ENCODE data around the gene SPATA13.
"Not testable (repeated sequence)": the region's sequence is repeated elsewhere in the genome, so short reads cannot be mapped to it uniquely, and the experiment has no call there.

SPATA13 gene

DNA sequence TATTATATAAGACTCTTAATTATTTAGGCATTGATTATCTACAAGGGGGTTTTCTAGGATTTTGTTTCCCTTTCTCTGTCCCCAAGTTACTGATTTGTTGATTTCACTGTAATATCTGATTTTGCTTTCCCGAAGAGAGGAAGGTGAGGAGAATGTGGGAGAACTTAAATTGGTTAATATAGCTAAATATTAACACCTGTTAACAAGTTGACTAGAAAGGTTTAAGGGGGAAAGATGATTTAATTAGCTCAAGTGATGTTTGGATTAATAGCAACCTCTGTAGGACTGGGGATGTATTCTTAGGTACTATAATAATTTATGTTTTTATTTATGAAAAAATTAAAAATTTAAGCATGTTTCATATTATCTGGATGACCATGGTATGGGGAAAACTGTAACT is 35.1 kb downstream of the SPATA13 start:
- no peak for DNase-seq (ENCODE audit: low read depth, low spot score)

DNA sequence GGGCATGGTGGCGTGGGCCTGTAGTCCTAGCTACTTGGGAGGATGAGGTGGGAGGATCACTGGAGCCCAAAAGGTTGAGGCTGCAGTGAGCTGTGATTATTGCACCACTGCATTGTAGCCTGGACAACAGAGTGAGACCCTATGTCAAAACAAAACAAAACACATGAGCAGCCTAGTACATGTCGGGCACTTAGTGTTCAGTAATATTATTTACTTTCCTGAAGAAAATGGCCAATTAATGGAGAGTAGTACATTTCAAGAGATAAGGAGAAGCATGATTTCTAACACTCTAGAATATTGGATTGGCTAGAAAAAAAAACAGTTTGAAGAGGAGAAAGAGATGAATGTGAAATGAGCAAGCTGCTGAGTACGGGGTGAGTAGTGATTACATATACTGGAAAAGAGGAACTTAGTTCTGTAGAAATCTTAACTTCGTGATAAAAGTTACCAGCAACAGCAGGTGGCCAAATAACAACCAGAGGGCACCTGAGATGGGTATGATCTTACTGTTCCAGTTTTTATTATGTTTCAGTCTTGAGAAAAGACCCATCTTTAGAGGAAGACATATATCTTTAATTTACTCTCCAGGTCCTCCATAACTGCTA is 36.2 kb downstream of the SPATA13 start:
- no peak for DNase-seq (ENCODE audit: low read depth, low spot score)

DNA sequence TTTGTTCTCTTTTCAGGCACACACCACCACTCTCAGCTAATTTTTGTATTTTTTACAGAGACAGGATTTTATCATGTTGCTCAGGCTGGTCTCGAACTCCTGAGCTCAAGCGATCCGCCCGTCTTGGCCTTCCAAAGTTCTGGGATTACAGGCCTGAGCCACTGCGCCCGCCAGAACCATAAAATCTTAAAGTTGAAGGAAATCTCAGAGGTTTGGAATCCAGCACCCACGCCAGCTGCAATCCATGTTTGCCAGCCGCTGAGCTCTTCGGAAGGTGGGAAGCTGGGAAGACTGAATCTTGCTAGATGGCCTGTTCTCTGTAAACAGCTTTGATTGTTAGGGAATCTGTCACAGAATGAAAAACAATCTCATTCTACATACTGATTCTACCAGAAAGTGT is 38.5 kb downstream of the SPATA13 start:
- no peak for DNase-seq (ENCODE audit: low read depth, low spot score)

DNA sequence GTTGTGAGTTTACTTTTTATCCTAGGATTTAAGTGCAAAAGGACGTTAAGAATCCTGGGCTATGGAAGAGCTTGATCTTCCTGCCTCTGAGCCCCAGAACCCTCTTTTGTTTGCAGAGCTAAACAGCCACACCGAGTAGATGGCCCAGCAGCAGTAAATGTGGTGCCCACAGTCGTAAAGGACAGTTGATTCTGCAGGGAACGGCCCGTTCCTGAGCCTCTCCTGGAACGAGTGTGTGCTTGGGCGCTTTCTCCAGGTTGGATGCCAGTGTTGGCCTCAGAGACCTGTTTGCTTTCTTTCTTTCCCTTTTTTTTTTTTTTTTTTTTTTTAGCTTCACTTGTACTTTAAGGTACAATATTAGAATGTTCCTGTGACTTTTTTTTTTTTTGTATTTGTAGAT is 41.7 kb downstream of the SPATA13 start:
- DNase-seq (ENCODE audit: low read depth, low spot score): no peak

DNA sequence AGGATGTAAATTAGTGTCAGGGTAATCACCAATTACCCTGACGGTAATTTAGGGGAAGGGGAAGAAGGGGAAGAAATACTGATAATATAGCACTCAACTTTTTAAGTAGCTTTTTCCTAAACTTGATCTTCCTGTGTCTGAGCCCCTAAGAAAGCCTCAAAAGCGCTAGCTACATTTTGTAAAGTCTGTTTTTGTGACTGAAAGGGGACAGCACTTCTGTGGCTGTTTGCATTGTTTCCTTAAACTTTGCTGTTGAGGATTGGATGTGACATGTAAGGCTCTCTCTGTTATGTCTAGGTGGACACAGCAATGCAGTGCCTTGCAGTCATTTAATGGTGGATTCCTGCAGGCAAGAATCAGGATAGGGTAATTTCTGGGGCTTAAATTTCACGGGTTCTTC is 42.8 kb downstream of the SPATA13 start:
- no peak for DNase-seq (ENCODE audit: low read depth, low spot score)

DNA sequence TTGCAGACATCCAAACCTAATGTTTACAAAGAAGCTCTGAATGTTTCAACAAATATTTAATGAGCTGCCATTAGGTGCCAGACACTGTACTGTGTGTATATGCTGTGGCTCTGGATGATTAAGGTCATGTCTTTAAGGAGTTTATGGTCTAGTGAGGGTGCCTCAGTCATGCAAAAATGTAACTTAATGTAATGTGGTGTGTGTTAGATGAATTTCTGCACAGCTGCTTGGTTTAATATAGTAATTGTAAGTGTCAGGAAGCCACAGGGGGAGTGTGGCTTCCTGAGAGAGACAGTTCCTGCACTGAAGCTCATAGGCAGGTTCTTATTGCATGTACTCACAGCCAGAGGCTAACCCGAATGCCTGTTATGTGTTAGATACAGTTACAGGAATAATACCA is 43.3 kb downstream of the SPATA13 start:
- no peak for DNase-seq (ENCODE audit: low read depth, low spot score)

DNA sequence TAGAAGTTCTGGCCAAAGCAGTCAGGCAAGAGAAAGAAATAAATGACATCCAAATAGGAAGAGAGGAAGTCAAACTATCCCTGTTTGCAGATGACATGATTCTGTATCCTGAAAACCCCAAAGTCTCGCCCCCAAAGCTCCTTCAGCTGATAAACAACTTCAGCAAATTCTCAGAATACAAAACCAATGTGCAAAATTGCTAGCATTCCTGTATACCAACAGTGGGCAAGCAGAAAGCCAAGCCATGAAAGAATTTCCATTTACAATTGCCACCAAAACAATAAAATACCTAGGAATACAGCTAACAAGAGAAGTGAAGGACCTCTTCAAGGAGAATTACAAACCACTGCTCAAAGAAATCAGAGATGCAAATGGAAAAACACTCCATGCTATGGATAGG is 44.6 kb downstream of the SPATA13 start:
- not testable (repeated sequence) for DNase-seq (ENCODE audit: low read depth, low spot score)

DNA sequence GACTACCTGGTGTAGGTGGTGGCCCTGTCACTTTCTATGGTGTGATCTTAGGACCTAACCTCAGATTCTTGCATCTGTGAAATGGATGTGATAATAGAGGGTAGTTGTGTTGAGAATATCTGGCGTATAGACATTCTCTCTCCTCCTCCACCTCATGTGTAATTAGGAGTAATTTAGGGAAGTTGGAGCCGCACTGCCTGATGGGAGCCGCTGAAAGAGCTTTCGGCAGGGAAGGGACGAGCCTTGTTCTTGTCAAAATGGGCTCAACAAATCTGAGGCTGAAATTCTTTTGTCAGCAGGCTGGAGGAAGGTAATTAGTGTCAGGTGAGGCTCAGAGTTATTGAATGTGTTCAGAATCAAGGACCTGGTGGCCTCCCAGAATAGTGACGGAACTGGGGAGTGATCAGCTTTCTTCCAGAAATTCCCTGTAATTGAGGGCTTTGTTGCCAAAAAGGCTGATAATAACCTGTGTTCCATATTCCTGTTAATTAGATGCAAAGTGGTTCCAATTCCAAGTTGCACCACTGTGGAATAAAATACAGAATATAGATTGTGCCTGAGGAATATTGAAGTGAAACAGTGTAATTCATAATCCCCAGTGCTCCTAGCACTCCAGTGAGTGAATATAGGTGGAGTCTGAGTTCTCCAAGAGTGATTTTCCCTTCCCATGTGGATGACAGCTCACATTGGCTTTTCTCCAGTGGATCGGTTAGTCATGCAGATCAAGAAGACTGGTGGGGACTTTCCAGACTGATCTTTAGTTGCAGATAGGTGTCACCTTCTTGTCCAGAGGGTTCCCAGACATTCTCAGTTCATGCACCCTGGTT is 47.5 kb downstream of the SPATA13 start:
- DNase-seq (ENCODE audit: low read depth, low spot score): no peak

DNA sequence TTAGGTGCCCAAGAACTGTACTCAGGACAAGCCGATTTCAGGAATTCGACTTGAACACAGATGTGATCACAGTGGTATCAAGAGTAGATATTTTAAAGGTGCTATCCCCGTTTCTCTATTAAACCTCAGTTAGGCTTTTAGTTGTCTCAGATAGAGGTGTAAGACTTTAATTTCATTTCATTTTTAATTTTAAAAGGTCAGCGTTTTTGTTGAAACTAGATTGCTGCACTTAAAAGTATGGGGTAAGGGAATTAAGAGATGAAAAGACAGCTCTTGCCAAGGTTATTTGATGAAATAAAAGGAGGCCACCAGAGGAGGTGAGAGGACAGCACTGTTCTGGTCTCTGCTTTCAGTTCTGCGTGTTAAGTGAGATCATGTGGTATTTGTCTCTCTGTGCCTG is 48.6 kb downstream of the SPATA13 start:
- DNase-seq (ENCODE audit: low read depth, low spot score): no peak

DNA sequence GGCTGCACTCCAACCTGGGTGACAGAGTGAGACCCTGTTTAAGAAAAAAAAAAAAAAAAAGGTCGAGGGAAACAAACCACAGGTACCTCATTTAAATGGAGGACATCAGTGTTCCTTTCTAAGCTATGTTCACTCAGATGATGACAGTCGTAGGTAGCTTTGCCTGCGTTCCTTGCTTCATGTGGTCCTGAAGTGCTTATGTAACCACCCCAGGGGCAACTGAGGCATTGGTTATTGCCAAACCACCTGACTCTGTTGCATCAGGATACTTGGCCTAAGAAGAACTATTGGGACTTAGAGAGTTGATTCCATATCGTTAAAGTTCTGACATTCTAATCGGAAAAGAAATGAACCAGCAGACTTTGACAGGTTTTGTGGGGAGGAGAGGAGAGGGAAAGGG is 51.7 kb downstream of the SPATA13 start:
- no peak for DNase-seq (ENCODE audit: low read depth, low spot score)

DNA sequence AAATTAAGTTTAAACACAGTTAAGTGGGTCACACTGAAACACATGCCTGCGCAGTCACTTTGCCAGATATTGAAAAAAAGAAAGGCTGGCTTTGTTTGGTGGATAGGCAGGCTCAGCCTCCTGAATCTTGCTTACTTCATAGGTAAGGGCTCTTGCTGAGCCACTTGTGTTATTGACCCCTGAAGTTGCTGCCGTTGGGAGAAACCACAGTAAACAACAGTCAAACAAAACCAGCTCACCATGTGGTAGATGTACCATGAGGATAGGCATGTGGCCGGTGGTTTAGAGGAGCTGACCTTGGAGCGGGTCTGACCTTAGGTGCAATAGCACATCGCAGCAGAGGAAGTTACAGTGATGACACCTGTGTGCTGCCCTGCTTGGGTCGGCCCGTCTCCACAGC is 52.2 kb downstream of the SPATA13 start:
- no peak for DNase-seq (ENCODE audit: low read depth, low spot score)

DNA sequence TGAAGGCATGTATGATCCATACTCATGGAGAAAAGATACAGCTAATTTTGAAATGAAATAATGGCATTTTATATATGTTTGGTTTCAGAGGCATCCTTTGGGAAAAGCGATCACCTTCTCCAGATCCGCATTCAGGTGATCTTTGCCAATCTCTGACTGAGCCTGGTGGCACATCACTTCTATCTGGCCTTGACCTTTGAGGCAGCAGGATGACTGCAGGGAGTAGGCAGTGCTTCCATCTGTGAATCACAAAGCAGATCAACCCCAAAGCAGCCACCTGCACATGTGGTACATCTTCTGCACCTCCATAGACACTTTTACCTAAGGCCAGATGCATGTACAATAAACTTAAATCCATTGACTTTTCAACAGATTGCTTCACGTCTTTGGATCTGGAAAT is 53.4 kb downstream of the SPATA13 start:
- no peak for DNase-seq (ENCODE audit: low read depth, low spot score)

DNA sequence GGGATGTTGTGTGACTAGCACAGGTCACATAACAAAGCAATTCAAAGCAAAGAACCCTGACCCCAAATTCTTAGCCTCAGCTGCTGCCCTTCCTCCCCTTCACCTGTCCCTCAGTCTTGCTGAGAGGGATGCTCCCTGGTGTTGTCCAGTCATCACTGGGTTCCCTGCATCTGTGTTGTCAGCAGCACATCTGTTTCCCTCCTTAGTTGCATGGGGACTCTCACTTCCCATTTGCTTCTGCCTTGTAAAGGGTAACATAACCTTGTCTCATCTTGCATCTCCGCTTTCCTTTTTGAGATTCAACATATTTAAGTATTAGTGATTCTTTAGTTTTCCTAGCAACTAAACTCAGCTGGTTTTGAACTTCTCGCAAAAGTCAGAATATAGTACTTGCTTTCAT is 54.0 kb downstream of the SPATA13 start:
- no peak for DNase-seq (ENCODE audit: low read depth, low spot score)

DNA sequence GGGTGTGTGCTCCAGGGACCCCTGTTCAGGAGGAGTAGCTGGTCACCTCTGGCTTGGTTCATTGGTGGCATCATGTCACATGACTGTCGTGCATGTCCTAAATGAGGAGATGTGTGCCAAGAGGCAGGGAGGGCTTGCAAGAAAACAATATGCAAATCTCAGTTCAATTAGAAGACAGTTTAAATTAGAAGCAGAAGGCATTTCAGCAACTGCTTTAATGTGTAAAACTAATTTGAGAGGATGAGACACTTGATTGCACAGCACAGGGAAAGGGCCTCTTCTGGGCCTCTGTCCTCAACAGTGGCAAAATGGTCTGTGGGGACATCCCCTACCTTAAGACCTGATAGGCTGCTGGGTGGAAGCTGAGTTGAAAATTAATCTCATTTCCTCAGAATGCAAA is 54.6 kb downstream of the SPATA13 start:
- DNase-seq (ENCODE audit: low read depth, low spot score): no peak

DNA sequence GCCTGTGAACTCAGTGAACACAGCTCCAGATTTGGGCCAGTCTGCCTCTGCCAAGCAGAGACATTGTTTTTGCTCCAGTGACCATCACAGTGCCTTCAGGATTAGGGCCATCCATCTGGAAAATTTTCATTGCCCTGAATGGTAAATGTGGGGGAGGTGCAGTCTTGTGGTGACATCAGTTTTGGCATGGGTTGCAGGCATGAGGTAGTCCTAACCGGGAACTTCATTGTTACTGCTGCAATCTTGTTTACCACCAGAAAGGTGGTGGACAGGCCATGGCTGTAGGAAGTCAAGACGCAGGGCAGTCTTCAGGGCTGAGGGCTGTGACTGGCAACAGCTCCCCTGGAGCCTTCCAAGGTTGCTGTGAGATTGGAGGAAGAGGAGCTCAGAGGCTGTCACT is 55.2 kb downstream of the SPATA13 start:
- no peak for DNase-seq (ENCODE audit: low read depth, low spot score)

DNA sequence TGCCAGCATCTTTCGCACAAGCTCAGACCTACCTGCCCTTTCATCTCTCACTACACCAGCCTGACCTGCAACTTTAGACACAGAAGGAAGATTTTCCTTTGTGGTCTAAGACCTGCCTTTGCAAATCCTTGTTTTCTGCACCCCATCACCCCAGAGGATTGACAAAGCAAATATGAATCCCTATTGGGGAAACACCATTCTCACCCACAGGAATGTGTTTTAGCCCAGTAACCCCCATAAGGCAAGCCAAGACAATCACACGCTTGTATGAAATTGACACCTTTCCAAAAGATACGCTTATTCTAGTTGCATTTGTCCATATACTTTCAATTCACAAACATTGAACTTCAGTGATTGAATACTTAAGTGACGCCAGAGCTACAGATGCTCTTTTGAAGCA is 55.7 kb downstream of the SPATA13 start:
- no peak for DNase-seq (ENCODE audit: low read depth, low spot score)

DNA sequence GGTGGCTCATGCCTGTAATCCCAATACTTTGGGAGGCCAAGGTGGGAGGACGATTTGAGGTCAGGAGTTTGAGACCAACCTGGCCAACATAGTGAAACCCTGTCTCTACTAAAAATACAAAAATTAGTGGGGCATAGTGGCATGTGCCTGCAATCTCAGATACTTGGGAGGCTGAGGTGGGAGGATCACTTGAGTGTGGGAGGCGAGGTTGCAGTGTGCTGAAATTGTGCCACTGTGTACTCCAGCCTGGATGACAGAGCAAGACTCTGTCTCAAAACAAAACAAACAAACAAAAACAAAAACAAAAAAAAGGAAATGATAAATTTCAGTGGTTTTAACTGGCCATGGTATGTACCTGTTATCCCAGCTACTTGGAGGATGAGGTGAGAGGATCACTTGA is 56.3 kb downstream of the SPATA13 start:
- DNase-seq (ENCODE audit: low read depth, low spot score): not testable (repeated sequence)

DNA sequence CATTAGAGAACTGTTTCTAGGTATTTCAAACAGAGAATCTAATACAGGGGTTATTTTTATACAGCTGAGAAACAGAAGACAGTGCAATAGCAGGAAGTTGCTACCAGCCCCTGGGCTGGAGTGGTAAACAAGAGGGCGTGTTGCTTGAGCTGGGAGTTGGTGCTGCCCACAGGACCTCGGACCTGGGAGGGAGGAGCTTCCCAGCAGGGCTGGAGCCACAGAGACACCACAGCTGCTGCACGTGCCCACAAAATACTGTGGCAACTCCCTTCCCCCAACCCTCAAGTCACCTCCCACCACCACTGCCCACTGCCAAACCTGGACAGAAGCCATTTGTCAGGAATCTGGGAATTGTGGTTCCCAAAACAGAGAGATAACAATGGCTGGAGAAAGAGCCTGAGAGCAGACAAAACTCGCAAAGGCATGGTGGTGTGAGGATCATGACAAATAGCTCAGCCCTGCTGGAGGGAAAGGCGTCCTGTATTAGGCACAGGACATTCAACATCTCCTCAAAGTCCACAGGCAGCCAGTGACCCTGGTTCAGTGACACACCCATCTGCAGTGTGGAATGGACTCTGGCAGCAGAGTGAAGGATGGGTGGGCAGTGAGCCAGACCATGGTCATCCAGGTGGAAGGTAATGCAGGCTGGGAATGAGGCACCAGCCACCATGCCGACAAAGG is 57.2 kb downstream of the SPATA13 start:
- DNase-seq (ENCODE audit: low read depth, low spot score): no peak

DNA sequence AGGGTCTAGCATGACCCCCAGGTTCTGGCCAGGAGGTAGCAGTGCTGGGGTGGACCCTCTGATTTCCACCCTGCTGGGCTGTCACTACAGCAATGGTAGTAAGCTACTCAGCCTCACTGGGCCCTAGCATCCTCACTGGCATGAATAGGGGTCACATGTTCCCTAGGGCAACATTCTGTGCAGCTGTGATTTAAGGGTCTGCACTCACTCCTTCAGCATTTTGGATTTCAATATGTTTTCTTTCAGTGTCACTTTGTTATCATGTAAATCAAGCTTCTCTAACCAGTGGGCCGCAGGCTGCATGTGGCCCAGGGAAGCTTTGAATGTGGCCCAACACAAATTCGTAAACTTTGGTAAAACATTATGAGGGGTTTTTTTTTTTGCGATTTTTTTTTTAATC is 57.8 kb downstream of the SPATA13 start:
- no peak for DNase-seq (ENCODE audit: low read depth, low spot score)

DNA sequence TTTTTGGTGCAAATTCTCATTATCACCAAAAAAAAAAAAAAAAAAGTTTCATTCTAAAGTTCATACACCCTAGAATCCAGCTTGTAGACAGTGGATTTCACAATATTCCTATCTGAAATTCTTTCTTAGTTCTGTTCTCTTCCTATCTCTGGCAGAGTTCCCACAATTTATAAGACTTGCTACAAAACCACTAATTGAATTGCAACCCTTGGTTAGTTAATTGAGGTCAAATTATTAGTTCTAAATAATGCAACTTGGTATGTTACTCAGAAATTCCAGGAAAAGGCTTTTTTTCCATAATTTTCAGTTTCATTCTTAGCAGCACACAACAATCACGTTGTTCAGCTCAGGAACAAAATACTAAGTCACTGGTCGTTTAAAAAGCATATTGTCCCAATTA is 58.5 kb downstream of the SPATA13 start:
- no peak for DNase-seq (ENCODE audit: low read depth, low spot score)

DNA sequence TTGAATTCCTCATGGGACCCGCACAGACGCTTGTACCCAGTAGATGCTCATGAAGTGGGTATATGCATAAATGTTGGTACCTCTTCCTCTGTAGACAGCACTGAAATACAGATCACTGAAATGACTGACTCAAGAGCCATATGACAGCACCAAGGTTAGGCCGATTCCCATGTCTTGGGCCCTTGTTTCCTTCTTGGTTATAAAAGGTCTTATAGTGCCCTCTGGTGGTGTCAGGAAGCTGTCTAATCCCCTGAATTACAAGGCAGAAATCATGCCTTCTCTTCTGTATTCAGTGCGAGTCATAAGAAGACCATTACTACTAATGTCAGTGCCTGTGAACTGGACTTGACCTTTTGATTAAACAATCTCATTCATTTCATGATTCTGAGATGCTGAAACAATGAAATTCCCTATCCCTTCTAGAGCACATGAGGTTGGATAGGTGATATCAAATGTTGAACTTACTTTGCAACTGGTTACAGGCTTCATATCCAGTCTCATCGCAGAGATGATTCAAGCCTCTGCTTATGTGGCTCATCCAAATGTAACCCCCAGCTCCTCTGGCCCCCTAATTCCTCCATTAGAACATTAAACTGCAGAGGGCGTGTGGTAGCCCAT is 59.7 kb downstream of the SPATA13 start:
- DNase-seq (ENCODE audit: low read depth, low spot score): peak; percentile 41

DNA sequence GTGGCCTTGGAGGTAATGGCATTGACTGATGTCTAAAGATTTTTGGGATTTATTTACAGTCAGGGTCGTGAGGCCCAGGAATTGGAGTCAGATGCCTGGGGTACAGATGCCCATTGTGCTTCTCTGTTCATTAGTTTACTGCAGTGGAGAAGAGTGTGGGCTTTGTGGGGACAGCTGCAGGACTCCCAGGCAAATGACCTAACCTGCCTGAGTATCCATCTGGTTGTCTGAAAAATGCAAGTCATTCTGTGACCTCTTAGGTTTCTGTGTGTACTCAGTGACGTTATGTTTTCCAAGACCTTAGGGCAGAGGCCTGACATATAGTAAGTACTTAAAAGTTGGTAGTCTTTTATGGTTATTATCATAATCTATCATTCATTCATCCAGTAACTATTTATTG is 60.5 kb downstream of the SPATA13 start:
- DNase-seq (ENCODE audit: low read depth, low spot score): no peak

DNA sequence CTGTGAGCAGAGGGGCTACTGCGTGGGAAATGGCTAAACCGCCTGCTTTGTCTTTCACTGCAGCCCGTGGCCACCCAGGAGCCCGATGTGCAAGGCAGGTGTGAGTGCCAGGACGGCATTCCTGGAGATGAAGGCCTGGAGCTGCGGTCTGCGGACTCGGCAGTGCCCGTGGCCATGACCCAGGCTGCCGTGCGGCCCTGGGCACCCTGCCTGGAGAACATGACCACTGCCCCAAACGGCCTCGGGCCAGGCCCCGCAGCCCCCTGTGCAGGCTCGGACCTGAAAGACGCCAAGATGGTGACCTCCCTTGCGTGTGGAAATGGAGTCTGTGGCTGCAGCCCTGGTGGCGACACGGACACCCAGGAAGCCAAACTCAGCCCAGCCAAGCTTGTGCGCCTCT is 62.2 kb downstream of the SPATA13 start:
- no peak for DNase-seq (ENCODE audit: low read depth, low spot score)

Data from brain pericyte (primary cell).